Endothelial cell (in vitro differentiated cells): Measurements from ENCODE around the gene DAGLA. TPM values are rescaled to one million over a fixed set of nuclear protein-coding genes. Genes with fewer than 3 reads are reported as not detected.

ENCODE experiments used
- DNase-seq: peaks from one replicate; pipeline ENCODE4 v3.0.0; 2021; ENCODE audit warnings: low spot score
- H3K27ac Mint-ChIP-seq: one replicate; pipeline ENCODE4 v1.8.0; 2021; ENCODE audit warnings: mixed read lengths, inconsistent platforms; ENCODE audit not compliant: unreplicated experiment
- H3K27me3 Mint-ChIP-seq: one replicate; pipeline ENCODE4 v1.8.0; 2021; ENCODE audit warnings: mild to moderate bottlenecking, moderate library complexity, mixed read lengths, inconsistent platforms; ENCODE audit not compliant: unreplicated experiment
- H3K36me3 Mint-ChIP-seq: one replicate; pipeline ENCODE4 v1.8.0; 2021; ENCODE audit warnings: mild to moderate bottlenecking, low read depth, mixed read lengths, inconsistent platforms; ENCODE audit not compliant: unreplicated experiment
- H3K4me1 Mint-ChIP-seq: one replicate; pipeline ENCODE4 v1.8.0; 2021; ENCODE audit warnings: mild to moderate bottlenecking, mixed read lengths, inconsistent platforms; ENCODE audit not compliant: unreplicated experiment
- H3K4me3 Mint-ChIP-seq: one replicate; pipeline ENCODE4 v1.8.0; 2021; ENCODE audit warnings: mild to moderate bottlenecking, mixed read lengths, inconsistent platforms; ENCODE audit not compliant: unreplicated experiment
- H3K9me3 Mint-ChIP-seq: one replicate; pipeline ENCODE4 v1.8.0; 2021; ENCODE audit warnings: mixed read lengths, inconsistent platforms; ENCODE audit not compliant: unreplicated experiment
- CTCF ChIP-seq: fragments of 200-600 bp; sonication (generic); IDR thresholded peaks from one replicate; pipeline ENCODE4 v1.5.0; 2021; ENCODE audit warnings: antibody characterized with exemption; ENCODE audit not compliant: unreplicated experiment
- total RNA-seq: library from RNA; stranded (reverse); fragmentation: NEBNext Ultra II Directional; extraction: Animal tissue kit (Norgen Biotek cat#: 25700); gene quantifications from one replicate; pipeline ENCODE4 v1.2.1, GENCODE V29; 2021; ENCODE audit not compliant: unreplicated experiment

The DAGLA gene
- total RNA-seq, 1 donor from 2014 or later, result 3.2 TPM

DNA sequence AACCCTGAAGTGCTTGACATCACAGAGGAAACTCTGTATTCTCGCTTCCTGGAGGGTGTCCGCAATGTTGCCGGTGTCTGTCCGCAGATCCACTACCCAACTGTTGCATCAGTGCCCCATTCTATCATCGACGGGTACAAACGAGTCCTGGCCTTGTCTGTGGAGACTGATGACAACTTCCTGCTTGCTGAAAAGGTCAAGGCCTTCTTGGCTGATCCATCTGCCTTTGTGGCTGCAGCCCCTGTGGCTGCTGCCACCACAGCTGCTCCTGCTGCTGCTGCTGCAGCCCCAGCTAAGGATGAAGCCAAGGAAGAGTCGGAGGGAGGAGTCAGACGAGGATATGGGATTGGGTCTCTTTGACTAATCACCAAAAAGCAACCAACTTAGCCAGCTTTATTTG, 42.9 kb upstream of the DAGLA start:
- no peaks in the 10 kb centered on the region for H3K36me3 Mint-ChIP-seq
- no peak overlapping the region for H3K27ac Mint-ChIP-seq
- TF ChIP-seq CTCF, result no peak
- H3K27me3 Mint-ChIP-seq, result no peaks in the 10 kb centered on the region
- H3K9me3 Mint-ChIP-seq, result no peaks in the 10 kb centered on the region
- no peak for DNase-seq
- H3K4me1 Mint-ChIP-seq, result no peaks in the 10 kb centered on the region
- H3K4me3 Mint-ChIP-seq, result no peak overlapping the region

DNA sequence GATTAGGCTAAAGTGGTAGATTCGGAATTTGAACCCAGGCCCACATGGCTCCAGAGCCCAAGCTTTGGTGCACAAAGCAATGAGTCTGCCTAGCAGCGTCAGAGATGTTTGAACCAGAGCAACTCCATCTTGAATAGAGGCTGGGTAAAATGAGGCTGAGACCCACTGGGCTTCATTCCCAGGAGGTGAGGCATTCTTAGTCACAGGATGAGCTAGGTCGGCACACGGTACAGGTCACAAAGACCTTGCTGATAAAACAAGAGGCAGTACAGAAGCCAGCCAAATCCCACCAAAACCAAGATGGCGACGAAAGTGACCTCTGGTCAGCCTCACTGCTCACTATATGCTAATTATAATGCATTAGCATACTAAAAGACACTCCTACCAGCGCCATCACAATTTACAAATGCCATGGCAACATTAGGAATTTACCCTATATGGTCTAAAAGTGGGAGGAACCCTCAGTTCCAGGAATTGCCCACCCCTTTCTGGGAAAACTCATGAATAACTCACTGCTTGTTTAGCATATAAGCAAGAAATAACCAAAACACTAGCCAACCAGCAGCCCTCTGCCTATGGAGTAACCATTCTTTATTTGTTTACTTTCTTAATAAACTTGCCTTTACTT, 40.3 kb upstream of the DAGLA start:
- Mint-ChIP-seq H3K9me3 (no peaks in the 10 kb centered on the region), H3K27me3 (no peaks in the 10 kb centered on the region), H3K4me1 (no peaks in the 10 kb centered on the region), H3K4me3 (no peak overlapping the region), H3K27ac (no peak overlapping the region), H3K36me3 (no peaks in the 10 kb centered on the region)
- DNase-seq, result no peak
- TF ChIP-seq CTCF, result no peak

DNA sequence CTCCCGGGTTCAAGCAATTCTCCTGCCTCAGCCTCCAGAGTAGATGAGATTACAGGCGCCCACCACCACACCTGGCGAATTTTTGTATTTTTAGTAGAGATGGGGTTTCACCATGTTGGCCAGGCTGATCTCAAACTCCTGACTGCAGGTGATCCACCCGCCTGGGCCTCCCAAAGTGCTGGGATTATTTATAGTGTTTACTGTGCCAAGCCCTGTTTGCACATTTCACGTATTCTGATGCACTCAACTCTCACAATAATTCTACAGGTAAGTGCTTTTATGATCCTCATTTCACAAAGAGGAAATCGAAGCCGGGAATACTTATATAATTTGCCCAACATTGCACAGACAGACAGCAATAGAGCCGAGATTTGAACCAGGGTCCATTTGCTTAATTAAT, 38.0 kb upstream of the DAGLA start:
- Mint-ChIP-seq H3K36me3 (no peaks in the 10 kb centered on the region), H3K9me3 (no peaks in the 10 kb centered on the region), H3K27ac (no peak overlapping the region), H3K4me3 (no peak overlapping the region), H3K4me1 (no peaks in the 10 kb centered on the region), H3K27me3 (no peaks in the 10 kb centered on the region)
- no peak for DNase-seq
- no peak for TF ChIP-seq CTCF

- Mint-ChIP-seq H3K9me3 (no peaks in the 10 kb centered on the region), H3K4me3 (no peak overlapping the region), H3K27me3 (no peaks in the 10 kb centered on the region), H3K36me3 (no peaks in the 10 kb centered on the region), H3K27ac (no peak overlapping the region), H3K4me1 (no peaks in the 10 kb centered on the region)
- no peak for DNase-seq
- no peak for TF ChIP-seq CTCF
Measured at GRCh38 chr11:61645179-61645868, 34.9 kb upstream of the DAGLA start.

DNA sequence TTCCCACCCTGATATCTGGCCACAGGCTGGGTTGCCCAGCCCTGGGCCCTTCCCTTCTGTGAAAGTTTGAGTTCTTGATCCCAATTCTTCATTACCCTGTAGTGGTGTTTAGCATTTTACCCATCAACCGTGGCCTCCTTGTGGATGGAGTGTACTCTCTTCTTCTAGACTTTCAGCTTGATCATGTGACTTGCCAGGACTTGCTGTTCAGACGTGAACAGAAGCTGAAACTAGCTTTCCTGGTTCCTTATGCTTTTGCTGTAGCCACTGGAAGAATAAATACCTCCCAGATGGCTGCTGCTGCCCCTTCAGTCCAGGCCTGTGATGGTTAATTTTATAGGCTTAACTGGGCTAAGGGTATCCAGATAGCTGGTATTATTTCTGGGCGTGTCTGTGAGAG, 32.7 kb upstream of the DAGLA start:
- Mint-ChIP-seq H3K4me1 (no peaks in the 10 kb centered on the region), H3K27me3 (peaks cover 2% of the 10 kb centered on the region), H3K9me3 (no peaks in the 10 kb centered on the region), H3K36me3 (no peaks in the 10 kb centered on the region), H3K4me3 (no peak overlapping the region), H3K27ac (no peak overlapping the region)
- DNase-seq, result no peak
- TF ChIP-seq CTCF, result no peak
